Lower leg skin (tissue), 3 donors: ENCODE data around the gene ACVR1.
"Not testable (repeated sequence)": the region's sequence is repeated elsewhere in the genome, so short reads cannot be mapped to it uniquely, and the experiment has no call there.

Experiments used
- CTCF ChIP-seq, 3 donors: fragments of 450-650 bp; IDR thresholded peaks; one replicate each; pipeline ENCODE4 v1.5.1; 2016; ENCODE audit warnings: antibody characterized with exemption in 3 of 3, mild to moderate bottlenecking in 3 of 3, moderate library complexity in 2 of 3
- POLR2A ChIP-seq, 2 donors: fragments of 450-650 bp; IDR thresholded peaks; one replicate each; pipeline ENCODE4 v1.6.1; 2016 to 2017; ENCODE audit warnings: antibody characterized with exemption in 2 of 2, mild to moderate bottlenecking in 1 of 2, moderate library complexity in 1 of 2

GRCh38 chr2:157884533-157884932, 8.4 kb upstream of the ACVR1 start:
- TF ChIP-seq CTCF, POLR2A (IDR thresholded peaks at IDR 0.05): not testable (repeated sequence)
